T-helper 1 cell treated with Interleukin-12 subunit alpha and Interleukin-12 subunit beta and Interleukin-4 antibody, amounts not matched to agents 30 μg/mL and 1 μg/mL, for 36 hours (primary cell): ENCODE measurements around the gene RAX.

ENCODE experiments used
- H3K27ac Mint-ChIP-seq: one replicate; pipeline ENCODE4 v1.8.0; 2021; ENCODE audit warnings: mild to moderate bottlenecking, mixed read lengths
- H3K27me3 Mint-ChIP-seq: one replicate; pipeline ENCODE4 v1.8.0; 2021; ENCODE audit warnings: low read depth, mixed read lengths
- H3K36me3 Mint-ChIP-seq: one replicate; pipeline ENCODE4 v1.8.0; 2021; ENCODE audit warnings: low read depth, mixed read lengths
- H3K4me1 Mint-ChIP-seq: one replicate; pipeline ENCODE4 v1.8.0; 2021; ENCODE audit warnings: low read depth, mixed read lengths
- H3K4me3 Mint-ChIP-seq: one replicate; pipeline ENCODE4 v1.8.0; 2021; ENCODE audit warnings: mild to moderate bottlenecking, moderate library complexity, mixed read lengths
- H3K9me3 Mint-ChIP-seq: one replicate; pipeline ENCODE4 v1.8.0; 2021; ENCODE audit warnings: mixed read lengths

Gene RAX

GRCh38 chr18:59242906-59243305, 30.3 kb downstream of the RAX start:
- no peak overlapping the region for H3K4me3 Mint-ChIP-seq
- peaks cover 27% of the 10 kb centered on the region for H3K27me3 Mint-ChIP-seq
- no peaks in the 10 kb centered on the region for H3K9me3 Mint-ChIP-seq
- no peaks in the 10 kb centered on the region for H3K36me3 Mint-ChIP-seq
- H3K4me1 Mint-ChIP-seq = no peaks in the 10 kb centered on the region
- H3K27ac Mint-ChIP-seq = no peak overlapping the region

GRCh38 chr18:59239642-59240041, 33.6 kb downstream of the RAX start:
- Mint-ChIP-seq H3K27me3 (peaks cover 22% of the 10 kb centered on the region), H3K4me1 (no peaks in the 10 kb centered on the region), H3K4me3 (no peak overlapping the region), H3K27ac (no peak overlapping the region), H3K36me3 (no peaks in the 10 kb centered on the region), H3K9me3 (no peaks in the 10 kb centered on the region)

DNA sequence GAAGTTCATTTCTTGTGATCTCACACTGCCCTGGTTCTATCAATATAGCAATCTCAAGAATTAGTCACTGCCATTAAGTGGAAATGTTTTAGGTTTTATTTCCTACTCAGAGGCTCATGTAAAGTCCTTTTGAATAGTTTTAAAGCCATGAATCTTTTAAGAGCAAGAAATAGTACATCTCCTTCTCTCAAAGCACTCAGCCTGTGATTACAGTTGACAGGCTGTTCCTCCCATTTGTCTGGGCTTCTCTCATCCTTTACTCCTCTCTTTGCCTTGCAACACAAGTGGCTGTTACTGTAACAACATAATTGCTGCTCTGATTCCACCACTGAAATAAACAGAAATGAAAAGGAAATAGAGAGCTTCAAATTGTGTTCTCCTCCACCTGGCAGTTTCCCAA, 34.9 kb downstream of the RAX start:
- no peak overlapping the region for H3K27ac Mint-ChIP-seq
- peaks cover 16% of the 10 kb centered on the region for H3K27me3 Mint-ChIP-seq
- no peaks in the 10 kb centered on the region for H3K9me3 Mint-ChIP-seq
- no peaks in the 10 kb centered on the region for H3K36me3 Mint-ChIP-seq
- H3K4me3 Mint-ChIP-seq = no peak overlapping the region
- no peaks in the 10 kb centered on the region for H3K4me1 Mint-ChIP-seq

DNA sequence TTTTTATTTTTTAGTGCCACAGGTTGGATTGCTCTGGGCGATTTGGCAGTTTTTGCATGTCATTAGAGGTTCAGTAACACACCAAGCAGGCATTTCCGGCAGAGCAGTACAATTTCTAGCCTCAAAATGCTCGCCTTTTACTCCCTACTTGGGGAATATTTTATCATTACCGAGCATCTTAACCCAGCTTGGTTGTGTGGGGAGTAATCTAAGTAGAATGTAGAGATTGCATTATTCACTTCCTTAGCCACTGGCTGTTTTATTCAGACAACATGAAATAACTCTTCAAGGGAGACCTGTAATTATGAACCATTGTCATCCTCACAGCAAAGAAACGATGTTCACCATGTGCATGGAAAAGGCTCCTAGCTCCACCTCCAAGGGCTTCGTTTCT, 40.2 kb downstream of the RAX start:
- Mint-ChIP-seq H3K4me3 (no peak overlapping the region), H3K27me3 (peaks cover 48% of the 10 kb centered on the region), H3K36me3 (no peaks in the 10 kb centered on the region), H3K9me3 (no peaks in the 10 kb centered on the region), H3K4me1 (no peaks in the 10 kb centered on the region), H3K27ac (no peak overlapping the region)

DNA sequence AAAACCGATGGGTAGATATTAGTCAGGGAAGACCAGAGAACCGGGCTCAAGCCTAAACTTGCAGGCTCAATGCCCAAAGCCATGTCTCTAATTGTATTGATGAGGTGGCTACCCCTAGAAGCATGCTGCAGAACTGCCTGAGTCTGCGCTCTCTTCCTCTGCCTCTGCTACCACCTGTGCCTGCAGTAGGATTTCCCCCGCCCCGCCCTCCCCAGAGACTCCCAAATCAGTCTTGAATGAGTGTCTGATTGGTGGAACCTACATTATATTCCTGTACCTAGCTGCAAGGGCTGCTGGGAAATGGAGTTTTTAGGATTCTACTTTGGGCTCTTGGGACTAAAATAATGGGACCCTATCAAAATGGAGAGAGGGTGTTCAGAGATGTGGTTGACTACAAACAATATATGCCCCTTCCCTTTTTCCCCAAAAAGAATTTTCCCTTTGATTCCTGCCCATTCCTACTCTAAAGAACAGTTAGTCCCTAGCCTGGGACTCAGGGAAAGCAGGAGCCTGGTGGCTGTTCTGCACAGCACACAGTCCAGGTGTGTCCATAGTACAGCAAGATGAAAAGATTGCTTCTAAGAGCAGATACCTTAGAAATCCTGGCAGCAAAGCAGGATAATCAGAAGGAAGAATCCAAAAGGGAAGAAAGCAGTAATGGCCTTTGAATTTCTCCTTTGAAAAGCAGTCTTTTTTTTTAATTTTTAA, 40.8 kb downstream of the RAX start:
- H3K27ac Mint-ChIP-seq = no peak overlapping the region
- no peak overlapping the region for H3K4me3 Mint-ChIP-seq
- H3K27me3 Mint-ChIP-seq = peaks cover 48% of the 10 kb centered on the region
- no peaks in the 10 kb centered on the region for H3K4me1 Mint-ChIP-seq
- H3K9me3 Mint-ChIP-seq = no peaks in the 10 kb centered on the region
- no peaks in the 10 kb centered on the region for H3K36me3 Mint-ChIP-seq

- no peaks in the 10 kb centered on the region for H3K4me1 Mint-ChIP-seq
- no peak overlapping the region for H3K27ac Mint-ChIP-seq
- no peak overlapping the region for H3K4me3 Mint-ChIP-seq
- H3K9me3 Mint-ChIP-seq = no peaks in the 10 kb centered on the region
- H3K27me3 Mint-ChIP-seq = peaks cover 50% of the 10 kb centered on the region
- H3K36me3 Mint-ChIP-seq = no peaks in the 10 kb centered on the region
These were observed 41.4 kb downstream of the RAX start for GRCh38 chr18:59231877-59232276.

DNA sequence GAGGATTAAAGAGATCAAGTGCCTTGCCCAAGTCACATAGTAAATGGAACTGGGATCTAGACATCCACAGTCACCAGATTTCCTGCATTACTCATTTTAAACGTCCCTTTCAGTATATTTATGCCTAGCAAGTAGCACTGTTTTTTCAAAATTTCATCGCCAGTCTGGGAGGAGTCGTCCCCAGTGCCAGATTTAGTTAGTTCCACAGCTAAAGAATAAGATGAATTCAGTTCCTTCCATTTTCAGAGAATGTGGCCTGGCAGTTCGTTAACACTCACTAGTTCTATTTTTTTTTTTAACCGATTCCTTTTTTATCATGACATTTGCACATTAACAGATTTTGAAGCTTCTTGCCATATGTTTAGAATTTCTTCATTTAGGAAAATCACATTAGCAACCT, 42.1 kb downstream of the RAX start:
- Mint-ChIP-seq H3K36me3 (no peaks in the 10 kb centered on the region), H3K27me3 (peaks cover 44% of the 10 kb centered on the region), H3K27ac (no peak overlapping the region), H3K9me3 (no peaks in the 10 kb centered on the region), H3K4me1 (no peaks in the 10 kb centered on the region), H3K4me3 (no peak overlapping the region)

DNA sequence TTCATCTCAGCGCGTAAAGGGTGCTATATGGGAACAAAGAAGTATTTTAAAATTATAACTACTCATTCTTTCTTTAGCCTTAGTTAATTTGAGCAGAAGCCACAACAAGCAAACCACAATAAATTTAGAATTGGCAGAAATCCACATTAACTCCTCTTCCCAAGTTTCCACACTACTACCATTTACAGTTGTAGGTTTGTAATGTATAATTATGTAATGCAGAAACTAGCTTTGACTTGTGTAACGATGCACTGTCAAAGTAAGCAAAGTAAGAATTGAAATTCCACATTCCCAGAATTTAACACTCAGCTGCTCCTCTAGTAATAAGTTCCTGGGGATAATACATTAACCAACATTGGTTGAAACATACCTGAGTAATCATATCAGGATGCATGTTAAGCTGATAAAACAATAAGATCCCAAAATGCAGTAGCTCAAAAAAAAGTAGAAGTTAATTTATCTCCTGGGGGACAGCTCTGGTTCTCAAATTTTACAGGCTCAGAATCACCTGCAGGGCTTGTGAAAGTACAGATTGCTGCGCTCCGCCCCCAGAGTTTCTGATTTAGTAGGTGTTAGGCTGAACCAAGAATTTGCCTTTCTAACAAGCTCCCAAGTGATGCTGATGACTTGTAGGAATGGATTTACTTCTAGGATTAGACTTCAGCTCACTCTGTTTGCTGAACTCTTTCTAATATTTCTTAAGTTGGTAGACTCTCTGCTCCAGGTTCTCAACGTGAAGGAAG, 43.4 kb downstream of the RAX start:
- Mint-ChIP-seq H3K27me3 (peaks cover 52% of the 10 kb centered on the region), H3K36me3 (no peaks in the 10 kb centered on the region), H3K27ac (no peak overlapping the region), H3K4me1 (no peaks in the 10 kb centered on the region), H3K4me3 (no peak overlapping the region), H3K9me3 (no peaks in the 10 kb centered on the region)

DNA sequence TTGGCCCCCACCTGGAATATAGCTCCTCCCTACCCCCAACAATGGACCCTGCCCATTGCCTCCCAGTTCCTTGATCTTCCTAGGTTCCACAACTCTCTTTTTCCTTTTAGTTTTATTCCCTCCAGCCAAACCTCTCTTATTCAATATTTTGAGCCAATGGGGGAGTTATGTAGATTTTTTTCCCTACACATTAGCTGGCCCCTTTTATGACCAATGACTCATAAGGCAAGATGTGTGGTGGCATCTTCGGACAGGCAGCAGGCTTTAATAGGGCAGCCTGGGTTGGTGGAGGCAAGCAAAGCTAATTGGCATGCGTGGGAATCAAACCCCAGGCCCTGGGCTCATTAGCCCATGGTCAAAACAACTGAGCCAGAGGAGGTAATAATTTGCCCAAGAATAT, 44.1 kb downstream of the RAX start:
- Mint-ChIP-seq H3K27me3 (peaks cover 58% of the 10 kb centered on the region), H3K27ac (no peak overlapping the region), H3K4me3 (no peak overlapping the region), H3K9me3 (no peaks in the 10 kb centered on the region), H3K4me1 (no peaks in the 10 kb centered on the region), H3K36me3 (no peaks in the 10 kb centered on the region)

GRCh38 chr18:59228351-59228750, 44.9 kb downstream of the RAX start:
- Mint-ChIP-seq H3K4me1 (no peaks in the 10 kb centered on the region), H3K4me3 (no peak overlapping the region), H3K27me3 (peaks cover 66% of the 10 kb centered on the region), H3K9me3 (no peaks in the 10 kb centered on the region), H3K36me3 (no peaks in the 10 kb centered on the region), H3K27ac (no peak overlapping the region)

DNA sequence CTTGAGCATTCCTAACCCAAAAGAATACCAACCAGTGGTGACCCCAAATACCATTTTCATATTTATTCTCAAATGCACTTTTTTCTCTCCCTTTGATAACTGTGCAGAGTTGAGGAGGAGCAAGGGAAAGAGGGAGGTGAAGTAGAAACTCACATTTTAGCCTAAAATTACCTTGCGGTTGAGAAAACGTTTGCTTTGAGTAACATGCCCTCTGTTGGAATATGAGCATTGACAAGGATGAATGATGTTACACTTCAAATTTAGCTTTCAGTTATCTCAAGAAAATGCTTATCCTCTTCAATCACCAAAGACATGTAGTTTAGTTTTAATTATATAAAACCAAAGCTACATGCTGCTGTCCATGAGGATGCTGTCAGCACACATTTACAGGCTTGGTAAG, 50.9 kb downstream of the RAX start:
- peaks cover 3% of the 10 kb centered on the region for H3K36me3 Mint-ChIP-seq
- H3K27ac Mint-ChIP-seq = no peak overlapping the region
- peaks cover 88% of the 10 kb centered on the region for H3K27me3 Mint-ChIP-seq
- H3K4me3 Mint-ChIP-seq = no peak overlapping the region
- H3K9me3 Mint-ChIP-seq = no peaks in the 10 kb centered on the region
- H3K4me1 Mint-ChIP-seq = peaks cover 6% of the 10 kb centered on the region

- peaks cover 89% of the 10 kb centered on the region for H3K27me3 Mint-ChIP-seq
- no peak overlapping the region for H3K27ac Mint-ChIP-seq
- peaks cover 3% of the 10 kb centered on the region for H3K36me3 Mint-ChIP-seq
- H3K4me3 Mint-ChIP-seq = no peak overlapping the region
- peaks cover 6% of the 10 kb centered on the region for H3K4me1 Mint-ChIP-seq
- H3K9me3 Mint-ChIP-seq = no peaks in the 10 kb centered on the region
These were observed 52.2 kb downstream of the RAX start for GRCh38 chr18:59220784-59221765.

- no peaks in the 10 kb centered on the region for H3K9me3 Mint-ChIP-seq
- no peak overlapping the region for H3K27ac Mint-ChIP-seq
- H3K4me3 Mint-ChIP-seq = no peak overlapping the region
- H3K4me1 Mint-ChIP-seq = peaks cover 6% of the 10 kb centered on the region
- peaks cover 3% of the 10 kb centered on the region for H3K36me3 Mint-ChIP-seq
- peaks cover 85% of the 10 kb centered on the region for H3K27me3 Mint-ChIP-seq
These were observed 53.0 kb downstream of the RAX start for GRCh38 chr18:59220164-59220783.

GRCh38 chr18:59219672-59220163, 53.5 kb downstream of the RAX start, which contains the start of gene GRP:
Gene GRP, plus strand, starts transcription at chr18:59220158. Its CDS starts 108 bp downstream, at chr18:59220266.
- H3K4me3 Mint-ChIP-seq = no peak within 1 kb of the TSS
- H3K9me3 Mint-ChIP-seq = no peaks in the 10 kb centered on the region
- H3K36me3 Mint-ChIP-seq = peaks cover 3% of the 10 kb centered on the region
- peaks cover 81% of the 10 kb centered on the region for H3K27me3 Mint-ChIP-seq
- peaks cover 6% of the 10 kb centered on the region for H3K4me1 Mint-ChIP-seq
- H3K27ac Mint-ChIP-seq = no peak within 1 kb of the TSS
